ENCODE measurements around the gene SLC22A23.
A peak's percentile ranks its signal among the peaks of the same experiment; 100 is the strongest.

SLC22A23 gene

GRCh38 chr6:3229566-3230178, 227.2 kb downstream of the SLC22A23 start:
- Histone ChIP-seq H3K27ac (ENCODE audit: low read depth, low read length) (peak overlapping the region; percentile 0), H3K27me3 (ENCODE audit: control insufficient read depth, insufficient read depth, low read length) (peaks cover 43% of the 10 kb centered on the region), H3K9me3 (ENCODE audit: control insufficient read depth, insufficient read depth, low read length) (no peaks in the 10 kb centered on the region), H3K36me3 (ENCODE audit: control insufficient read depth, insufficient read depth, low read length) (peaks cover 10% of the 10 kb centered on the region), H3K9ac (ENCODE audit: low read depth, low read length) (no peak overlapping the region), H3K4me3 (ENCODE audit: low read depth, low read length) (peak overlapping the region; percentile 92), H3K4me1 (ENCODE audit: control insufficient read depth, insufficient read depth, low read length) (peaks cover 26% of the 10 kb centered on the region)

GRCh38 chr6:3228771-3229565, 227.9 kb downstream of the SLC22A23 start:
- no peaks in the 10 kb centered on the region for H3K9me3 ChIP-seq (ENCODE audit: control insufficient read depth, insufficient read depth, low read length)
- peaks cover 16% of the 10 kb centered on the region for H3K36me3 ChIP-seq (ENCODE audit: control insufficient read depth, insufficient read depth, low read length)
- H3K27ac ChIP-seq (ENCODE audit: low read depth, low read length) = peak overlapping the region; percentile 64
- peak overlapping the region; percentile 92 for H3K4me3 ChIP-seq (ENCODE audit: low read depth, low read length)
- H3K9ac ChIP-seq (ENCODE audit: low read depth, low read length) = no peak overlapping the region
- peaks cover 26% of the 10 kb centered on the region for H3K4me1 ChIP-seq (ENCODE audit: control insufficient read depth, insufficient read depth, low read length)
- peaks cover 43% of the 10 kb centered on the region for H3K27me3 ChIP-seq (ENCODE audit: control insufficient read depth, insufficient read depth, low read length)

GRCh38 chr6:3228046-3228671, 228.7 kb downstream of the SLC22A23 start:
- peaks cover 40% of the 10 kb centered on the region for H3K27me3 ChIP-seq (ENCODE audit: control insufficient read depth, insufficient read depth, low read length)
- H3K9ac ChIP-seq (ENCODE audit: low read depth, low read length) = peak overlapping the region; percentile 74
- H3K9me3 ChIP-seq (ENCODE audit: control insufficient read depth, insufficient read depth, low read length) = no peaks in the 10 kb centered on the region
- peaks cover 23% of the 10 kb centered on the region for H3K36me3 ChIP-seq (ENCODE audit: control insufficient read depth, insufficient read depth, low read length)
- H3K4me1 ChIP-seq (ENCODE audit: control insufficient read depth, insufficient read depth, low read length) = peaks cover 26% of the 10 kb centered on the region
- H3K27ac ChIP-seq (ENCODE audit: low read depth, low read length) = peak overlapping the region; percentile 89
- H3K4me3 ChIP-seq (ENCODE audit: low read depth, low read length) = peak overlapping the region; percentile 92

GRCh38 chr6:3227363-3228045, 229.3 kb downstream of the SLC22A23 start, which contains the start of gene TUBB2B:
Gene TUBB2B (minus strand): TSS chr6:3227653. CDS start chr6:3227543, 110 bp downstream.
- Histone ChIP-seq H3K27me3 (ENCODE audit: control insufficient read depth, insufficient read depth, low read length) (peaks cover 33% of the 10 kb centered on the region), H3K9ac (ENCODE audit: low read depth, low read length) (peak within 1 kb of the TSS; percentile 84), H3K4me3 (ENCODE audit: low read depth, low read length) (peak within 1 kb of the TSS; percentile 92), H3K4me1 (ENCODE audit: control insufficient read depth, insufficient read depth, low read length) (peaks cover 26% of the 10 kb centered on the region), H3K36me3 (ENCODE audit: control insufficient read depth, insufficient read depth, low read length) (peaks cover 23% of the 10 kb centered on the region), H3K27ac (ENCODE audit: low read depth, low read length) (peak within 1 kb of the TSS; percentile 89), H3K9me3 (ENCODE audit: control insufficient read depth, insufficient read depth, low read length) (no peaks in the 10 kb centered on the region)

- peak overlapping the region; percentile 84 for H3K9ac ChIP-seq (ENCODE audit: low read depth, low read length)
- peaks cover 23% of the 10 kb centered on the region for H3K36me3 ChIP-seq (ENCODE audit: control insufficient read depth, insufficient read depth, low read length)
- peaks cover 26% of the 10 kb centered on the region for H3K4me1 ChIP-seq (ENCODE audit: control insufficient read depth, insufficient read depth, low read length)
- peak overlapping the region; percentile 92 for H3K4me3 ChIP-seq (ENCODE audit: low read depth, low read length)
- peaks cover 25% of the 10 kb centered on the region for H3K27me3 ChIP-seq (ENCODE audit: control insufficient read depth, insufficient read depth, low read length)
- no peaks in the 10 kb centered on the region for H3K9me3 ChIP-seq (ENCODE audit: control insufficient read depth, insufficient read depth, low read length)
- H3K27ac ChIP-seq (ENCODE audit: low read depth, low read length) = peak overlapping the region; percentile 76
Measured at GRCh38 chr6:3226481-3227362, 230.1 kb downstream of the SLC22A23 start.

- H3K27me3 ChIP-seq (ENCODE audit: control insufficient read depth, insufficient read depth, low read length) = peaks cover 24% of the 10 kb centered on the region
- peaks cover 25% of the 10 kb centered on the region for H3K4me1 ChIP-seq (ENCODE audit: control insufficient read depth, insufficient read depth, low read length)
- no peak overlapping the region for H3K27ac ChIP-seq (ENCODE audit: low read depth, low read length)
- H3K9ac ChIP-seq (ENCODE audit: low read depth, low read length) = peak overlapping the region; percentile 84; the same call in 1 of the 2 replicates
- H3K4me3 ChIP-seq (ENCODE audit: low read depth, low read length) = peak overlapping the region; percentile 92
- H3K36me3 ChIP-seq (ENCODE audit: control insufficient read depth, insufficient read depth, low read length) = peaks cover 23% of the 10 kb centered on the region
- no peaks in the 10 kb centered on the region for H3K9me3 ChIP-seq (ENCODE audit: control insufficient read depth, insufficient read depth, low read length)
Measured at GRCh38 chr6:3226042-3226441, 230.8 kb downstream of the SLC22A23 start.

GRCh38 chr6:3222506-3223038, 234.3 kb downstream of the SLC22A23 start:
- Histone ChIP-seq H3K36me3 (ENCODE audit: control insufficient read depth, insufficient read depth, low read length) (peaks cover 23% of the 10 kb centered on the region), H3K27me3 (ENCODE audit: control insufficient read depth, insufficient read depth, low read length) (no peaks in the 10 kb centered on the region), H3K4me1 (ENCODE audit: control insufficient read depth, insufficient read depth, low read length) (peaks cover 7% of the 10 kb centered on the region; the same call in 1 of the 2 replicates), H3K9ac (ENCODE audit: low read depth, low read length) (no peak overlapping the region), H3K9me3 (ENCODE audit: control insufficient read depth, insufficient read depth, low read length) (no peaks in the 10 kb centered on the region), H3K4me3 (ENCODE audit: low read depth, low read length) (no peak overlapping the region), H3K27ac (ENCODE audit: low read depth, low read length) (no peak overlapping the region)

GRCh38 chr6:3221578-3221977, 235.3 kb downstream of the SLC22A23 start:
- no peaks in the 10 kb centered on the region for H3K27me3 ChIP-seq (ENCODE audit: control insufficient read depth, insufficient read depth, low read length)
- no peak overlapping the region for H3K4me3 ChIP-seq (ENCODE audit: low read depth, low read length)
- H3K9ac ChIP-seq (ENCODE audit: low read depth, low read length) = no peak overlapping the region
- H3K4me1 ChIP-seq (ENCODE audit: control insufficient read depth, insufficient read depth, low read length) = peaks cover 7% of the 10 kb centered on the region; the same call in 1 of the 2 replicates
- no peak overlapping the region for H3K27ac ChIP-seq (ENCODE audit: low read depth, low read length)
- no peaks in the 10 kb centered on the region for H3K9me3 ChIP-seq (ENCODE audit: control insufficient read depth, insufficient read depth, low read length)
- peaks cover 23% of the 10 kb centered on the region for H3K36me3 ChIP-seq (ENCODE audit: control insufficient read depth, insufficient read depth, low read length)

- Histone ChIP-seq H3K9ac (ENCODE audit: low read depth, low read length) (no peak overlapping the region), H3K27me3 (ENCODE audit: control insufficient read depth, insufficient read depth, low read length) (no peaks in the 10 kb centered on the region), H3K27ac (ENCODE audit: low read depth, low read length) (no peak overlapping the region), H3K36me3 (ENCODE audit: control insufficient read depth, insufficient read depth, low read length) (peaks cover 13% of the 10 kb centered on the region), H3K4me3 (ENCODE audit: low read depth, low read length) (no peak overlapping the region), H3K9me3 (ENCODE audit: control insufficient read depth, insufficient read depth, low read length) (no peaks in the 10 kb centered on the region), H3K4me1 (ENCODE audit: control insufficient read depth, insufficient read depth, low read length) (no peaks in the 10 kb centered on the region)
Measured at GRCh38 chr6:3220366-3220765, 236.5 kb downstream of the SLC22A23 start.

Measured in HUES48 (cell line).